SK-N-MC (cell line): Measurements from ENCODE around the gene RRP7A.

Source experiments
- EZH2 ChIP-seq: fragments of 200-600 bp; sonication (generic); IDR thresholded peaks from one replicate; pipeline ENCODE4 v1.6.1; 2017; ENCODE audit warnings: antibody characterized with exemption
- POLR2AphosphoS5 ChIP-seq: IDR thresholded peaks from 2 replicates; pipeline ENCODE4 v1.6.1; 2012; ENCODE audit warnings: mild to moderate bottlenecking, low read depth, low read length, borderline replicate concordance

DNA sequence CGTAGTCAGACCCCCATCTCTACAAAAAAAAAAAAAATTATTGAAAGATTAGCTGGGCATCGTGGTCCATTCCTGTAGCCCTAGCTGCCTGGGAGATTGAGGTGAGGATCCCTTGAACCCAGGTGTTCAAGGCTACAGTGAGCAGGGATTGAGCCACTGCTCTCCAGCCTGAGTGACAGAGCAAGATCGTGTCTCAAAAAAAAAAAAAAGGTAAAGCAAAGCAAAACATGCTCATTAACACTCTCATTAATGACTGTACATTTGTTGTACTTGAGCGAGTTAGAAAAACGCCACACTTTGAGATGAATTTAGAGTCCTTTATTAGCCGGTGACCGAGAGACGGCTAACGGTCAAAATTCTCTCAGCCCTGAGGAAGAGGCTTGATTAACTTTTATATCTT, 28.0 kb upstream of the RRP7A start:
- TF ChIP-seq EZH2 (no peak), POLR2AphosphoS5 (no peak)
